Measurements from ENCODE around the gene FOXD4L6. TPM values are rescaled to one million over a fixed set of nuclear protein-coding genes. Genes with fewer than 3 reads are reported as not detected.
"Not testable (repeated sequence)": the region's sequence is repeated elsewhere in the genome, so short reads cannot be mapped to it uniquely, and the experiment has no call there.

Gene FOXD4L6
- polyA plus RNA-seq (ENCODE audit: insufficient read length in 4 of 4), result under 1 TPM in 1 of 4 donors, not detected in 3; 0.08 TPM

DNA sequence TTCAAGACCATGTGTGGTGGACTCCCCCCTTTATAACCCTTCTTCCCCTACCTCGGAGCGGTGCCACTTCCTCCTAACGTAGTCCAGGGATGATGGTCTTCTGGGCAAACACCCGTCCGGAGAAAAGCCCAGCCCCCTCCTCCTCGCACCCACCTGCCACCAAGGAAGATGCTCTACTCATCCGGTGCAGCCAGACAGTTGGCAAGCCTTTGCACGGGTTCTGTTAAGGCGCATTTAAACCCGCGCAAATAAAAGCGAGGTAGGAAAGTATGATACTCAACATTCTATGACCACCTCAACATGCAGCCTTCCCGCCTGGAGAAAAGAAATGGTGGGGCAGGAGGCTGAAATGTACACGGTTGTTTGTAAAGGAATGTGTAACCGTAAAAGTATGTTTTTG lies at the start of gene FOXD4L6:
FOXD4L6 (minus strand) TSS at position 101 of the 400 bp plus-strand sequence. CDS start 298 bp downstream, outside the sequence.
- not testable (repeated sequence) for DNase-seq (ENCODE audit: low read depth in 4 of 4, low spot score in 3 of 4)

DNA sequence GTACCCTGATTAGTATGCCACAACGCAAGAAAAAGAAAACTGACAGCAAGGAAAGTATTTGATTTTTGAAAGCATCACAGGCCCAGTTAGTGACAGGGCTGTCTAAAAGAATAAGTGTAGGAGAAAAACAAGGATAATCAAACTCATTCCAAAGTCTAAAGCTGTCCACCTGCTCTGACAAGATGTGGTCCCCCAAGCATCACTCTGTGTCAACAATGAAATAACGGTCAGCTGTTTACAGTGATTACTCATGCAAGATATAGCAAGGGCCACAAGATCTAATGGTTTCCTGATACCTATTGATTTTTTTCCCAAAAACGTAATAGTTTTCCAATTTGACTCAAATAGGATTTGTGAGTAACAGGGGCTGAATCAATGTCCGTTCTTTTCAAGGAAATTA lies 46.5 kb upstream of the FOXD4L6 start:
- not testable (repeated sequence) for DNase-seq (ENCODE audit: low read depth in 4 of 4, low spot score in 3 of 4)

DNA sequence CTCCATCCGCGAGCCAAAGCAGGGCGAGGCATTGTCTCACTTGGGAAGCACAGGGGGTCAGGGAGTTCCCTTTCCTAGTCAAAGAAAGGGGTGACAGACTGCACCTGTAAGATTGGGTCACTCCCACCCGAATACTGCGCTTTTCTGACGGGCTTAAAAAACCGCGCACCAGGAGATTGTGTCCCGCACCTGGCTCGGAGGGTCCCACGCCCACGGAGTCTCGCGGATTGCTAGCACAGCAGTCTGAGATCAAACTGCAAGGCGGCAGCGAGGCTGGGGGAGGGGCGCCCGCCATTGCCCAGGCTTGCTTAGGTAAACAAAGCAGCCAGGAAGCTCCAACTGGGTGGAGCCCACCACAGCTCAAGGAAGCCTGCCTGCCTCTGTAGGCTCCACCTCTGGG lies 21.6 kb upstream of the FOXD4L6 start:
- not testable (repeated sequence) for DNase-seq (ENCODE audit: low read depth in 4 of 4, low spot score in 3 of 4)

DNA sequence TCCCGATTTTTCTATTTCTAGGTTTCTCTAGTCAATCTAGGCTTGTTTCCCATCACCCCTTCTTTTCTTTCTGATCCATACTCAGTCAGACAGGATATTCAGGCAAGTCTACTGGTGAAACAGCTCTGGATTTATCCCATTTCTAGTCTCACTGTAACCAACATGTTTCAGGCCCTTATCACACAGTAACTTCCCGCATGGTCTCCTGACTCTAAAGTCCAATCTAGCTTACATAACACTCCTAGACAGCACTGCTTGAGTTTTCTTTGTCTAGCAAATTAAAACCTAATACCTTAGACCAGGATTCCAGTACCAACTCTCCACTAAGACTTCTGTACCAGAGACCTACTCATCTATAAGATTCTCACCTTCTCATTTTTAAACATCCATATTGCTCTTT lies 13.4 kb upstream of the FOXD4L6 start:
- DNase-seq (ENCODE audit: low read depth in 4 of 4, low spot score in 3 of 4), result not testable (repeated sequence)

DNA sequence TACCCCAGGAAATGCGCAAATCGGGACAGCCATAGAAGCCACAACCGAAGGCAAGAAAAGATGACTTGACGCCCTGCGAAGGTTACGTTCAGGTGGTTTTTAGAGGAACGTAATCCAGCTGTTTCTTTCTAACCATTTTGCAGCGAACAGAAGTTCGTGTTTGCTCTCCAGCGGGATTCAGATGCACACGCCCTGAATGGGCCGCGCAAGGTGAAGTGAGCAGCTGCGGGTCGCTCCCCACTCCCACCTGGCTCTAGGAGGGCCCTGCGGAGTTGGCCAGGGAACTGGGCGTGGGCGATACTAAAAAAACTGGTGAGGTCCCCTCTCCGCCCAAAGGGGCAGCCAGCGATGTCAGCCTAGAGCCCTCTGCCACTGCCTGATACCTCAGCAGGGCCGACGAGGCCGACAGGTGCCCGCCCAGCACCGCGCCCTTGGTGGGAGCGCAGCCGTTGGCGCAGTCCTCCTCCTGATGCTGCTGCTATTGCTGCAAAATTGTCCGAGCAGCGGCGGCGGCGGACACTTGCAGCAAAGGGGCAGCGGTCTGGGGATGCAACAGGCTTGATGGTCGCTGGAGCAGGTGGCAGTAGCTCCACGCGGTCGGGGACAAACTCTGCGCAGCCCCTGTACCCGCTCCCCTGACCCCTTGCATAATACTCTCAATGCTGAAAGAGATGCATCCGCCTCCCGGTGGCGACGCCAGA lies 1.6 kb downstream of the FOXD4L6 start:
- DNase-seq (ENCODE audit: low read depth in 4 of 4, low spot score in 3 of 4), result not testable (repeated sequence)

DNA sequence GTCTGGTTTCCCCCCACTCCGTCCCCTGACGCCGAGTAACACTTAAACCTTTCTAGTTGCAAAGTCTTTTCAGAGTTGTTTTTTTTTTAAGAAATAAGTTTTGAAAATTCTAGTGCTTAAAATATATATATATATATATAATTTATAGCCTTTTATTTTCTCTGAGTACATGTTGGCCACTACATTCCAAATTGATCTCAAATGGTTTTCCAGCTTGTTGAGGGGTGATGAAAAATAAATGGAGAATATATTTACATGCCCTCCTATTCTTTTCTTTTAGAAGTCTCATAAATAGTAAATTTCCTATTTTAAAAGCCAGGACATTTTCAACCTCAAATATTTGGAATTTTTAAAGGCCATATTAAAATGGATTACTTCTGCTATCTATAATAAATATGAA lies 2.5 kb downstream of the FOXD4L6 start:
- DNase-seq (ENCODE audit: low read depth in 4 of 4, low spot score in 3 of 4), result not testable (repeated sequence)

DNA sequence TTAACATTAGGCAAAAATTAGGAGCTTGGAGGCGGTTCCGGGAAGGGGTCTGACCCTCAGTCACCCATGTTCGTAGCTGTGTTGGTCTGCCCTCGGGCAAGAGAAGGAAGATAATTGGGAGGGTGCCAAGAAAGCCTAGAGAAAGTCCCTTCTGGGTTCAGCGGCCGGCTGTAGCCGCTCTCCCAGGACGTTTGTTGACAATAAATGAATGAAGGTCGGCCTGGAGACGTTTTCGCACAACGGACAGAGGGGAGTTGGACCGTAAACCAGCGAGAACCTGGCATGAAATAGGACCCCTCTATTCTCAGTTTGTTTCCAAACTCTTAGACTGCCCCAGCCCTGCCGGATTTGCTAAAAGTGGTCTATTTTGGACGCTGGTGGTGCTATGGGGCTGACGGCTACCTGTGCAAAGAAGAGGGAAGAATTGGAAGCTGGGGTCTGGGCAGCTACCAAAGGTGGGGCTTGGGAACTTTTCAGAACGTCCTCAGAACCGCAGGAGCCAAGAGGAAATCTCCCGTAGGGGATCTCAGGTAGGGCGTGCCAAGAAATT lies 3.3 kb downstream of the FOXD4L6 start:
- DNase-seq (ENCODE audit: low read depth in 4 of 4, low spot score in 3 of 4), result not testable (repeated sequence)

DNA sequence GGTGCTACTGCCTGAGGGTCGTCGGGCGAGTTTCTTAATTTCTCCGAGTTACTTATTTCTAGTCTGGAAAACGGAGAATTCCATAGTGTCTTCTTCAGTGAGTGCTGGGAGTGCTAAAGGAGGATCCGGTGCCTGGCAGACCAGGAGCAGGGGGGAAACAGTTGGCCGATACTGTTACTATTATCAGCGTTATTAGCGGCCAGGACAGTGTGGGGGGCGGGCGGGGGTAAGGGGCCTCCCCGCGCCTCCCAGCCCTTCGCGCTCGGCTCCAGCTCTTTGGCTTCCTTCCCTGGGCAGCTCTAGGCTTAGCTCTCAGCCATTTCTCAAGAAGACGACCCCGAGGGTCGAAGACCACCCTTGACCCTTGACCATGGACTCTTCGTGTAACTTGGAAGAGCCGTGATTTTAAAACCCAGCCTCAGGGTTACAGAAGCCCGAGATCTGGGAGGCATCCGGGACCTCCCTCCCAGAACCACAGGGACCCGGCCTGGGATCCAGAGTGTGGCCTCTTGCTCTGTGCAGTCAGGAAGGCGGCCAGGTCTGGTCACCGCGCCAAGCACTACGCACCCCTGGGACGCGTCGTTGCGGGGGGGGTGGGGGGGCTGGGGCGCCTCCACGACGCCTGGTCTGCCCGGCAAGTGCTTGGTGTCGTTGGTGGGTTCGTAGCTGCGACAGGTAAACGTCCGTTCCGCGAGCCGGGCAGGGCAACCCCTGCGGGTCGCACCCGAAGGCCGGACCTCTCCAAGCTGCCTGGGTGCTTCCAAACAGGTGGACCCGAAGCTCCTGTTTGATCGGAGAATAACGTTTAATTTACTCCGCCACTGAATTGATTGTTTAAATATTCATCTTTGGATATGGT lies 4.0 kb downstream of the FOXD4L6 start:
- not testable (repeated sequence) for DNase-seq (ENCODE audit: low read depth in 4 of 4, low spot score in 3 of 4)

DNA sequence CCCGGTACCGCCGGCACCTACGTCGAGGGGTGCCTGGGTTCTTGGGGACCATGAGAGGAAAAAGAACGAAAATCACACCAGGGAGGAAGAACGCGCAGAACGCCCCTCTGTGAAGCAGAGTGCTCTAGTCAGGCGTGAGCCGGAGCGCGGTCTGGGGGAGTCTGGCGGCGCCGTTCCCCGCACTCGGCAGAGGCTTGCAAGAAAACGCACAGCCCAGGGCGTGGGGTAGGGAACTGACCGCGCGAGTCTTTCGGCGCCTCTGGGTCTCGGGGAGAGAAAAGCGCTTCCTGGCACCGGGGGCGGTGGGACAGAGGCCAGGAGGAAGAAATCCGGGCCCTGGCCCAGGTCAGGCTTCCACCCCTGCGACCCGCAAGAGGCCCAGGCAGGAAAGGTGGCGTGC lies 4.7 kb downstream of the FOXD4L6 start:
- DNase-seq (ENCODE audit: low read depth in 4 of 4, low spot score in 3 of 4), result not testable (repeated sequence)

DNA sequence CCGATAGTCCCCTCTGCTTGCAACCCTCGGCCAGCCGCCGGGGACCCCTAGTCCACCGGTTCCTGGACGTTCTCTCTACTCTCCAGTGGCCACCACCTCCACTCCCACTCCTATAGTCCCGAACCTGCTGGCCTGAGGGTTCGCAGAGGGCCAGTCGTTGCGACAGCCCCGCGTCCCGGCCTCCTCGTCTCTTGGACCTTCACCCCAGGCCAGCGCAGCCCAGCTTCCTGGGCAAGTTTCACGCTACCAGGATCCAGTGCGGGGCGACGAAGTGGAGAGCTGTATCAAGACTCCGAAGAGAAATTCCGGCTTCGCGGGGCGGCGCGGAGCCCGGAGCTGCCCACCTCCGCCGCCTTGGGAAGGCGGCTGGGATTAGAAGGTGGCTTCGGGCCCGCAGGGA lies 5.1 kb downstream of the FOXD4L6 start:
- not testable (repeated sequence) for DNase-seq (ENCODE audit: low read depth in 4 of 4, low spot score in 3 of 4)

DNA sequence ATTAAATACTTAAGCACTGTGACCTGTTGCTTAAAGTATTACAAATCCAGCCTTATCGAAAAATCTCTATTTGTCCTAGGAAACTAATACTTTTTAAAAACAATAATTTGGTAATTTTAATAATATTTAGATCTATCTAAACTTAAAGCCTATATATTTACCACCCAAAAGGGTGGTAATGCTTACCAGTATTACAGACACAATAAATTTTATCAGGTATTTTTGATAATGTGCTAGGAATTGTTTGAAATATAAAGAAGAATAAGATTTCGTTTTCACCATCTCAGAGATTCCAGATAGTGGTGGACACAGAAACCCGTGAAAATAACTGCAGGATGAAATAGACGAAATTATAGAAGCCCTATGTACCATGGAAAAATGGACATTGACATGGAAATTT lies 7.8 kb downstream of the FOXD4L6 start:
- not testable (repeated sequence) for DNase-seq (ENCODE audit: low read depth in 4 of 4, low spot score in 3 of 4)

DNA sequence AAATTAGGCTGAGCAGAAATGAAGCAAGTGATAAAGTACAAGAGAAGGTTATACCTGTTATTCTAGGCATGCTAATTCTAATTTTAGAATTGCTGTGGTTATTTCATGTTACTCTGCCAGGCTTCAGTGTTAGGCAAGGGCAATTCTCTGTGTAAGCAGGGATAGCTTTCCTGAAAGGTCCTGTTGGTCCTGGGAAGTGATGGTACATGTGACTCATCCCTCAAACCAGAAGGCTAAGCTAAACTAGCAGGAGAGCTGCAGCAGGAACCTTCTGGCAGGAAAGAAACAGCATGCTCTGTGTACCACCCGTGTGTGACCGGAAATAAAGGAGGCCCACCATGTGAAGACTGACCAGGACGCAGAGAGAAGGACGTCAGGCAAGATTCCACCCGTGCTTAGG lies 8.8 kb downstream of the FOXD4L6 start:
- DNase-seq (ENCODE audit: low read depth in 4 of 4, low spot score in 3 of 4), result not testable (repeated sequence)

DNA sequence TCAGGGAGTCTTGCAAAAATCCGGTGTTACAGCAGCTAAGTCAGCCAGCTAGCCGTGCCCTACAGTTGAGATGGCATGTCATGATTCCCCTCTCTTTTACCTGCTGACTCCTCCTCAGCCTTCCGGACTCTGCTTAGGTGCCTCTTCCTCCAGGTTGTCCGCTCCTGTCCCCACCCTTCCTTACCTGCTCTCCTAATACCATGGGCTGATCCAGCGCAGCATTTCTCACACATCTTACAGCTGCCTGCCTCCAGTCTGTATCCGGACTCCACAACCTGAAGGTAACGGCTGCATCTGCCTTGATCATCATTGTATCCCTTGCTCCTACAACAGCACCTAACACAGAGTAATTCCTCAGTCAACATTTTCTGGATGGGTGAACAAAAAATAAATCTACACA lies 9.2 kb downstream of the FOXD4L6 start:
- not testable (repeated sequence) for DNase-seq (ENCODE audit: low read depth in 4 of 4, low spot score in 3 of 4)

DNA sequence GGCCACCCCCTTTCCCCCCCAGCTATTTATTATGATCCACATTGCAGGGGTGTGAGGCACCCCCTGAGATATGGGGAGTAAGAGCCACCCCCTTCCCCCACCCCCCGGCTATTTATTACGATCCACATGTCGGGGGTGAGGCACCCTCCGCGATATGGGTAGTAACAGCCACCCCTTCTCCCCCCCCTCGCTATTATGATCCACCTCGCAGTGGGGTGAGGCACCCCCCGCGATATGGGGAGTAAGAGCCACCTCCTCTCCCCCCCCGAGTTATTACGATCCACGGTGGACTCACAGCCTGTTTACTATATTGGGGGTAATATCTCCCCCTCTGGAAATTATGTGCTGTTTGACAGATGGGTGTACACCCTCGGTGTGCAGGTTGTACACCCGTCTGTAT lies 15.1 kb downstream of the FOXD4L6 start:
- DNase-seq (ENCODE audit: low read depth in 4 of 4, low spot score in 3 of 4), result not testable (repeated sequence)

DNA sequence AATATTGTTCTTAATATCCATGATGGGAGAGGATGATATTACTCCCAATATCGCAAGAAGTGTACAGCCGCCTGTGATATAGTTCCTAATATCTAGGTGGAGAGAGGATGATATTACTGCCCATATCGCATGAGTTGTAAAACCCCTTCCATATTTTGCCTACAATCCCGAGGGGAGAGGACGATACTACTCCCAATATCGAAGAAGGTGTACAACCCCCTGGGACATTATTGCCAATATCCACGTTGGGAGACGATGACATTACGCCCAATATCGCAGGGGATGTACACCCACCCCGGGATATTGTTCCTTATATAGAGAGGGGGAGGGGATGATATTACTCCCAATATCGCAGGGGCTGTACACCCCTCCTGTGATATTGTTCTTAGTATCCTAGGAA lies 17.1 kb downstream of the FOXD4L6 start:
- DNase-seq (ENCODE audit: low read depth in 4 of 4, low spot score in 3 of 4), result not testable (repeated sequence)

DNA sequence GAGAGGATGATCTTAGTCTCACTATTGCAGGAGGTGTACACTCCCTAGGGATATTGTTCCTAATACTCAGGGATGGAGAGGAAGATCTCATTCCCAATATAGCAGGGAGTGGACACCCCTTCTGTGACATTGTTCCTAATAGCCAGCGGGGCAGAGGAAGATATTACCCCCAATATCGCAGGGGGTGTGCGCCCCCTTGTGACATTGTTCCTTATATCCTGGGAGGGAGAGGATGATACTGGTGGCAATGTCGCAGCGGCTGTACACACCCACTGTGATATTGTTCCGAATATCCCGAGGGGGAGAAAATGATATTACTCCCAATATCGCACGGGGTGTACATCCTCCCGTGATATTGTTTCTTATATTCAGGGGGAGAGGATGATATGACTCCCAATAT lies 17.6 kb downstream of the FOXD4L6 start:
- DNase-seq (ENCODE audit: low read depth in 4 of 4, low spot score in 3 of 4), result not testable (repeated sequence)

DNA sequence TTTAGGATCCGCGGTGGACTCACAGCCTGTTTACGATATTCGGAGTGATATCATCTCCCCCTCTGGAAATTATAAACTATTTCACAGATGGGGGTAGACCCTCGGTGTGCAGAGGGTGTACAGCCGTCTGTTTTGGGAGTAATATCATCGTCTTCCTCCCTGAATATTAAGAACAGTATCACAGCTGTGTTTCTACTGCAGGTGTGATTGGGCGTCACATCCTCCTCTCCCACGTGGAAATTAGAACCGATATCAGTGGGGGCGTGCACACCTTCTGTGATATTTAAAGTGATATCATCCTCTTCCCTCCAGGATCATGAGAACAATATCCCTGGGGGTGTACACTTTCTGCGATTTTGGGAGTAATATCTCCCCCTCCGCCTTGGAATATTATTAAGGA lies 19.2 kb downstream of the FOXD4L6 start:
- DNase-seq (ENCODE audit: low read depth in 4 of 4, low spot score in 3 of 4), result not testable (repeated sequence)

DNA sequence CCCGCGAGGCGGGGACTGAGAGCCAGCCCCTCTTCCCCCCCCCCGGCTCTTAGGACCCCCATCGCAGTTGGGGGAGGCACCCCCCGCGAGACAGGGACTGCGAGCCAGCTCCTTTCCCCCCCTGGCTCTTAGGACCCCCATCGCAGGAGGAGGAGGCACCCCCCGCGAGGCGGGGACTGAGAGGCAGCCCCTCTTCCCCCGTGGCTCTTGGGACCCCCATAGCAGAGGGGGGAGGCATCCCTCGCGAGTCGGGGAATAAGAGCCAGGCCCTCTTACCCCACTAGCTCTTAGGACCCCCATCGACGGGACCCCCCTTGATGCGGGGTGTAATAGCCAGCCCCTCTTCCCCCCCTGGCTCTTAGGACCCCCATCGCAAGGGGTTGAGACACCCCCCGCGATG lies 19.7 kb downstream of the FOXD4L6 start:
- not testable (repeated sequence) for DNase-seq (ENCODE audit: low read depth in 4 of 4, low spot score in 3 of 4)

DNA sequence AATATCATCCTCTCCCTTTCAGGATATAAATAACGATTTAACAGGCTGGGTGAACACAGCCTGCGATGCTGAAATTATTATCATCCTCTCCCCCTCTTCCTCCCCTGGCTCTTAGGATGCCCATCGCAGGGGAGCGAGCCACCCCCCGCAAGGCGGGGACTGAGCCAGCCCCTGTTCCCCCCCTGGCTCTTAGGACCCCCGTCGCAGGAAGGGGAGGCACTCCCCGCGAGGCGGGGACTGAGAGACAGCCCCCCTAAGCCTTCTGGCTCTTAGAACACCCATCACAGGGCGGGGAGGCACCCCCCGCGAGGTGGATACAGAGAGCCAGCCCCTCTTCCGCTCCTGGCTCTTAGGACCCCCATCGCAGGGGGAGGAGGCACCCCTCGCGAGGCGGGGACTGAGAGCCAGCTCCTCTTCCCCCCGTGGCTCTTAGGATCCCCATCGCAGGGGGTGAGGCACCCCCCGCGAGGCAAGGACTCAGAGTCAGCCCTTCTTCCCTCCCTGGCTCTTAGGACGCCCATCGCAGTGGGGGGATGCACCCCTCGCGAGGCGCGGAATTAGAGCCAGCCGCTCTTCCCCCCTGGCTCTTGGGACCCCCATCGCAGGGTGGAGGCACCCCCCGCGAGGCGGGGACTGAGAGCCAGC lies 21.9 kb downstream of the FOXD4L6 start:
- not testable (repeated sequence) for DNase-seq (ENCODE audit: low read depth in 4 of 4, low spot score in 3 of 4)

DNA sequence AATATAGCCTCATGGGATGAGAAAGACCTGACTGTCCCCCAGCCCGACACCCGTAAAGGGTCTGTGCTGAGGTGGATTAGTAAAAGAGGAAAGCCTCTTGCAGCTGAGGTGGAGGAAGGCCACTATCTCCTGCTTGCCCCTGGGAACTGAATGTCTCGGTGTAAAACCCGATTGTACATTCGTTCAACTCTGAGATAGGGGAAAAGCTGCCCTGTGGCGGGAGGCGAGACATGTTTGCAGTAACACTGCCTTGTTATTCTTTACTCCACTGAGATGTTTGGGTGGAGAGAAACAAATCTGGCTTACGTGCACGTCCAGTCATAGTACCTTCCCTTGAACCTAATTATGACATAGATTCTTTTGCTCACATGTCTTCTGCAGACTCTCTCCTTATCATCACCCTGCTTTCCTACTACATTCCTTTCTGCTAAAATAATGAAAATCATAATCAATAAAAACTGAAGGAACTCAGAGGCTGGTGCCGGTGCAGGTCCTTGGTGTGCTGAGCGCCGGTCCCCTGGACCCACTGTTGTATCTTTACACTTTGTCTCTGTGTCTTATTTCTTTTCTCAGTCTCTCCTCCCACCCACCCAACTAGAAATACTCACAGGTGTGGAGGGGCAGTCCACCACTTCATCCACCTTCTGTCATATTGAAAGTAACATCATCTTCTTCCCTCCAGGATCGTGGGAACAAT lies 22.8 kb downstream of the FOXD4L6 start:
- not testable (repeated sequence) for DNase-seq (ENCODE audit: low read depth in 4 of 4, low spot score in 3 of 4)
